GM23338 (cell line): ENCODE measurements around the gene KIAA1586. TPM values are rescaled to one million over a fixed set of nuclear protein-coding genes. Genes with fewer than 3 reads are reported as not detected.

ENCODE experiments used
- ATAC-seq: fragments of 200-7000 bp; cut with Tn5 transposase; 3 replicates; pipeline ENCODE4 v1.9.1; 2020
- DNase-seq: peaks from one replicate; pipeline ENCODE4 v3.0.0-alpha.2; 2015; ENCODE audit warnings: low spot score
- H2AFZ ChIP-seq: fragments of 200-600 bp; sonication (generic); 2 replicates; pipeline ENCODE4 v1.8.0; 2016; ENCODE audit warnings: antibody characterized with exemption, mild to moderate bottlenecking, moderate library complexity
- H3F3A ChIP-seq: fragments of 200-600 bp; sonication (generic); replicated peaks from 2 replicates; pipeline ENCODE4 v1.8.0; 2017; ENCODE audit warnings: antibody characterized with exemption, mixed run types, low read depth
- H3K27ac ChIP-seq: fragments of 200-600 bp; sonication (generic); 2 replicates; pipeline ENCODE4 v1.6.1; 2016; ENCODE audit warnings: low read depth
- H3K27me3 ChIP-seq: fragments of 200-600 bp; sonication (generic); 2 replicates; pipeline ENCODE4 v1.8.0; 2016; ENCODE audit warnings: mild to moderate bottlenecking, mixed run types, moderate library complexity; ENCODE audit not compliant: insufficient read depth
- H3K36me3 ChIP-seq: fragments of 200-600 bp; sonication (generic); 2 replicates; pipeline ENCODE4 v1.8.0; 2016; ENCODE audit warnings: mild to moderate bottlenecking; ENCODE audit not compliant: insufficient read depth
- H3K4me1 ChIP-seq: fragments of 200-600 bp; sonication (generic); 2 replicates; pipeline ENCODE4 v1.8.0; 2016; ENCODE audit warnings: mild to moderate bottlenecking, moderate library complexity; ENCODE audit not compliant: insufficient read depth
- H3K4me2 ChIP-seq: fragments of 200-600 bp; sonication (generic); 2 replicates; pipeline ENCODE4 v1.7.1; 2017; ENCODE audit warnings: mixed run types
- H3K4me3 ChIP-seq: fragments of 200-600 bp; sonication (generic); 2 replicates; pipeline ENCODE4 v1.6.1; 2016; ENCODE audit warnings: mixed run types
- H3K79me2 ChIP-seq: fragments of 200-600 bp; sonication (generic); replicated peaks from 2 replicates; pipeline ENCODE4 v1.8.0; 2017; ENCODE audit warnings: mild to moderate bottlenecking; ENCODE audit not compliant: insufficient read depth
- H3K9me2 ChIP-seq: fragments of 200-600 bp; sonication (generic); 2 replicates; pipeline ENCODE4 v1.8.0; 2017; ENCODE audit not compliant: insufficient read depth
- H4K20me1 ChIP-seq: fragments of 200-600 bp; sonication (generic); replicated peaks from 2 replicates; pipeline ENCODE4 v1.8.0; 2017; ENCODE audit warnings: mild to moderate bottlenecking; ENCODE audit not compliant: insufficient read depth
- H3K27ac Mint-ChIP-seq: 2 replicates; pipeline ENCODE4 v1.8.0; 2020; ENCODE audit warnings: inconsistent platforms, mild to moderate bottlenecking, moderate library complexity, mixed read lengths
- H3K27me3 Mint-ChIP-seq: 3 replicates; pipeline ENCODE4 v1.8.0; 2022; ENCODE audit warnings: low read depth, mild to moderate bottlenecking, moderate library complexity, mixed read lengths, inconsistent platforms; ENCODE audit not compliant: insufficient read depth, poor library complexity
- H3K36me3 Mint-ChIP-seq: 3 replicates; pipeline ENCODE4 v1.8.0; 2021; ENCODE audit warnings: low read depth, mild to moderate bottlenecking, inconsistent platforms, moderate library complexity, mixed read lengths
- H3K4me1 Mint-ChIP-seq: 3 replicates; pipeline ENCODE4 v1.8.0; 2020; ENCODE audit warnings: mild to moderate bottlenecking, inconsistent platforms, mixed read lengths
- H3K4me3 Mint-ChIP-seq: 3 replicates; pipeline ENCODE4 v1.8.0; 2021; ENCODE audit warnings: moderate library complexity, mild to moderate bottlenecking, inconsistent platforms, mixed read lengths
- H3K9me3 Mint-ChIP-seq: 3 replicates; pipeline ENCODE4 v1.8.0; 2020; ENCODE audit warnings: moderate library complexity, mild to moderate bottlenecking, inconsistent platforms, mixed read lengths
- EZH2 ChIP-seq: fragments of 200-600 bp; sonication (generic); IDR thresholded peaks from one replicate; pipeline ENCODE4 v1.8.0; 2017; ENCODE audit warnings: antibody characterized with exemption, mild to moderate bottlenecking, low read depth; ENCODE audit not compliant: unreplicated experiment
- EZH2phosphoT487 ChIP-seq: fragments of 200-600 bp; sonication (generic); IDR thresholded peaks from one replicate; pipeline ENCODE4 v1.8.1; 2018; ENCODE audit warnings: antibody characterized with exemption; ENCODE audit not compliant: unreplicated experiment
- NANOG ChIP-seq: IDR thresholded peaks from 2 replicates; pipeline ENCODE4 v1.6.1; 2016; ENCODE audit warnings: antibody characterized with exemption, borderline replicate concordance
- STAT1 ChIP-seq: IDR thresholded peaks from one replicate; pipeline ENCODE4 v1.6.1; 2016; ENCODE audit warnings: antibody characterized with exemption; ENCODE audit not compliant: unreplicated experiment
- ZNF114 ChIP-seq: fragments of 250-450 bp; sonication (Bioruptor Pico); IDR thresholded peaks from 2 replicates; pipeline ENCODE4 v1.5.0; 2020; ENCODE audit warnings: mild to moderate bottlenecking, moderate library complexity
- polyA plus RNA-seq: library from polyadenylated mRNA; unstranded; fragments of >200 nt; fragmentation: Nextera tagmentation; extraction: Ambion mirVana; gene quantifications from 2 replicates; pipeline ENCODE4 v1.2.1, GENCODE V29; 2016
- total RNA-seq: library from RNA; depleted of rRNA; stranded (reverse); fragments of >200 nt; shearing (Covaris generic); gene quantifications from 2 replicates; pipeline ENCODE4 v1.2.3, GENCODE V29; 2014
- TF ChIP-seq, protein P1 (sequence below): IDR thresholded peaks from one replicate; pipeline ENCODE4 v1.6.1; 2018; ENCODE audit warnings: antibody characterized with exemption; ENCODE audit not compliant: unreplicated experiment
- TF ChIP-seq, protein P2 (sequence below): IDR thresholded peaks from 2 replicates; pipeline ENCODE4 v1.6.1; 2016; ENCODE audit warnings: antibody characterized with exemption
- TF ChIP-seq, protein P3 (sequence below), 2 experiments: fragments of 200-600 bp in 1 of 2; sonication (generic) in 1 of 2; conservative IDR thresholded peaks; 2 replicates each; pipeline versions ENCODE4 v1.5.1 to v1.6.1; 2016 to 2017; ENCODE audit warnings: antibody characterized with exemption in 2 of 2, low read depth in 2 of 2, mild to moderate bottlenecking in 2 of 2, moderate library complexity in 1 of 2
- TF ChIP-seq, protein P4 (sequence below): fragments of 250-450 bp; sonication (Bioruptor Pico); IDR thresholded peaks from 2 replicates; pipeline ENCODE4 v1.5.0; 2020; ENCODE audit warnings: mild to moderate bottlenecking, moderate library complexity

Gene KIAA1586
- total and polyA plus RNA-seq, 2 experiments from 2014 or later: 24.0 to 37.7 TPM

DNA sequence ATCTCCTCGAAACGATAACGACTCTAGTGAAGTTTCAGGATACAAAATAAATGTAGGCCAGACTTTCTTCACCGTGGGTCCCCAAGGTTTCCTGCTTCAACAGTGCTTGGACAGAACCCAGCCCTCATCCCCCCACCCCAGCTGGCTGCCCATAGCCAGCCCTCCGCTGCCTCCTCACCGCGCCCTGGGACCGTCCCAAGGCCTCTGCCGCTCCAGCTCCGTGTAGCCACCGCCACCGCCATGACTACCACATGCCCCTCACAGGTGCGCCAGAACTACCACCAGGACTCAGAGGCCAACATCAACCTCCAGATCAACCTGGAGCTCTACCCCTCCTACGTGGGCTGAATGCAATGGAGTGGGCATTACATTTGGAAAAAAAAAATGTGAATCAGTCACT is 42.2 kb upstream of the KIAA1586 start:
- peaks cover 3% of the 10 kb centered on the region; the same call in 2 of the 3 replicates for H3K36me3 Mint-ChIP-seq
- no peaks in the 10 kb centered on the region for H3K9me2 ChIP-seq
- H3K9me3 Mint-ChIP-seq: peaks cover 13% of the 10 kb centered on the region; the same call in 2 of the 3 replicates
- no peaks in the 10 kb centered on the region for H3F3A ChIP-seq
- H3K36me3 ChIP-seq: no peaks in the 10 kb centered on the region
- no peak overlapping the region for H3K4me3 ChIP-seq
- DNase-seq (no peak), ATAC-seq (no peak)
- H3K79me2 ChIP-seq: no peaks in the 10 kb centered on the region
- H3K4me1 ChIP-seq: no peaks in the 10 kb centered on the region
- no peak overlapping the region for H2AFZ ChIP-seq
- H3K4me2 ChIP-seq: no peak overlapping the region
- no peak overlapping the region for H3K4me3 Mint-ChIP-seq
- H4K20me1 ChIP-seq: no peaks in the 10 kb centered on the region
- H3K4me1 Mint-ChIP-seq: no peaks in the 10 kb centered on the region
- TF ChIP-seq STAT1 (no peak), EZH2phosphoT487 (no peak), NANOG (no peak), EZH2 (no peak), ZNF114 (CRISPR knock-in tag) (no peak)
- TF ChIP-seq, protein P1, sequence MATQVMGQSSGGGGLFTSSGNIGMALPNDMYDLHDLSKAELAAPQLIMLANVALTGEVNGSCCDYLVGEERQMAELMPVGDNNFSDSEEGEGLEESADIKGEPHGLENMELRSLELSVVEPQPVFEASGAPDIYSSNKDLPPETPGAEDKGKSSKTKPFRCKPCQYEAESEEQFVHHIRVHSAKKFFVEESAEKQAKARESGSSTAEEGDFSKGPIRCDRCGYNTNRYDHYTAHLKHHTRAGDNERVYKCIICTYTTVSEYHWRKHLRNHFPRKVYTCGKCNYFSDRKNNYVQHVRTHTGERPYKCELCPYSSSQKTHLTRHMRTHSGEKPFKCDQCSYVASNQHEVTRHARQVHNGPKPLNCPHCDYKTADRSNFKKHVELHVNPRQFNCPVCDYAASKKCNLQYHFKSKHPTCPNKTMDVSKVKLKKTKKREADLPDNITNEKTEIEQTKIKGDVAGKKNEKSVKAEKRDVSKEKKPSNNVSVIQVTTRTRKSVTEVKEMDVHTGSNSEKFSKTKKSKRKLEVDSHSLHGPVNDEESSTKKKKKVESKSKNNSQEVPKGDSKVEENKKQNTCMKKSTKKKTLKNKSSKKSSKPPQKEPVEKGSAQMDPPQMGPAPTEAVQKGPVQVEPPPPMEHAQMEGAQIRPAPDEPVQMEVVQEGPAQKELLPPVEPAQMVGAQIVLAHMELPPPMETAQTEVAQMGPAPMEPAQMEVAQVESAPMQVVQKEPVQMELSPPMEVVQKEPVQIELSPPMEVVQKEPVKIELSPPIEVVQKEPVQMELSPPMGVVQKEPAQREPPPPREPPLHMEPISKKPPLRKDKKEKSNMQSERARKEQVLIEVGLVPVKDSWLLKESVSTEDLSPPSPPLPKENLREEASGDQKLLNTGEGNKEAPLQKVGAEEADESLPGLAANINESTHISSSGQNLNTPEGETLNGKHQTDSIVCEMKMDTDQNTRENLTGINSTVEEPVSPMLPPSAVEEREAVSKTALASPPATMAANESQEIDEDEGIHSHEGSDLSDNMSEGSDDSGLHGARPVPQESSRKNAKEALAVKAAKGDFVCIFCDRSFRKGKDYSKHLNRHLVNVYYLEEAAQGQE: no peak
- TF ChIP-seq, protein P2, sequence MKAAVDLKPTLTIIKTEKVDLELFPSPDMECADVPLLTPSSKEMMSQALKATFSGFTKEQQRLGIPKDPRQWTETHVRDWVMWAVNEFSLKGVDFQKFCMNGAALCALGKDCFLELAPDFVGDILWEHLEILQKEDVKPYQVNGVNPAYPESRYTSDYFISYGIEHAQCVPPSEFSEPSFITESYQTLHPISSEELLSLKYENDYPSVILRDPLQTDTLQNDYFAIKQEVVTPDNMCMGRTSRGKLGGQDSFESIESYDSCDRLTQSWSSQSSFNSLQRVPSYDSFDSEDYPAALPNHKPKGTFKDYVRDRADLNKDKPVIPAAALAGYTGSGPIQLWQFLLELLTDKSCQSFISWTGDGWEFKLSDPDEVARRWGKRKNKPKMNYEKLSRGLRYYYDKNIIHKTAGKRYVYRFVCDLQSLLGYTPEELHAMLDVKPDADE: no peak
- TF ChIP-seq, protein P3, sequence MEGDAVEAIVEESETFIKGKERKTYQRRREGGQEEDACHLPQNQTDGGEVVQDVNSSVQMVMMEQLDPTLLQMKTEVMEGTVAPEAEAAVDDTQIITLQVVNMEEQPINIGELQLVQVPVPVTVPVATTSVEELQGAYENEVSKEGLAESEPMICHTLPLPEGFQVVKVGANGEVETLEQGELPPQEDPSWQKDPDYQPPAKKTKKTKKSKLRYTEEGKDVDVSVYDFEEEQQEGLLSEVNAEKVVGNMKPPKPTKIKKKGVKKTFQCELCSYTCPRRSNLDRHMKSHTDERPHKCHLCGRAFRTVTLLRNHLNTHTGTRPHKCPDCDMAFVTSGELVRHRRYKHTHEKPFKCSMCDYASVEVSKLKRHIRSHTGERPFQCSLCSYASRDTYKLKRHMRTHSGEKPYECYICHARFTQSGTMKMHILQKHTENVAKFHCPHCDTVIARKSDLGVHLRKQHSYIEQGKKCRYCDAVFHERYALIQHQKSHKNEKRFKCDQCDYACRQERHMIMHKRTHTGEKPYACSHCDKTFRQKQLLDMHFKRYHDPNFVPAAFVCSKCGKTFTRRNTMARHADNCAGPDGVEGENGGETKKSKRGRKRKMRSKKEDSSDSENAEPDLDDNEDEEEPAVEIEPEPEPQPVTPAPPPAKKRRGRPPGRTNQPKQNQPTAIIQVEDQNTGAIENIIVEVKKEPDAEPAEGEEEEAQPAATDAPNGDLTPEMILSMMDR (conservative IDR thresholded peaks at IDR 0.05; ENCODE audit: low read depth in 2 of 2): no peak
- TF ChIP-seq, protein P4, sequence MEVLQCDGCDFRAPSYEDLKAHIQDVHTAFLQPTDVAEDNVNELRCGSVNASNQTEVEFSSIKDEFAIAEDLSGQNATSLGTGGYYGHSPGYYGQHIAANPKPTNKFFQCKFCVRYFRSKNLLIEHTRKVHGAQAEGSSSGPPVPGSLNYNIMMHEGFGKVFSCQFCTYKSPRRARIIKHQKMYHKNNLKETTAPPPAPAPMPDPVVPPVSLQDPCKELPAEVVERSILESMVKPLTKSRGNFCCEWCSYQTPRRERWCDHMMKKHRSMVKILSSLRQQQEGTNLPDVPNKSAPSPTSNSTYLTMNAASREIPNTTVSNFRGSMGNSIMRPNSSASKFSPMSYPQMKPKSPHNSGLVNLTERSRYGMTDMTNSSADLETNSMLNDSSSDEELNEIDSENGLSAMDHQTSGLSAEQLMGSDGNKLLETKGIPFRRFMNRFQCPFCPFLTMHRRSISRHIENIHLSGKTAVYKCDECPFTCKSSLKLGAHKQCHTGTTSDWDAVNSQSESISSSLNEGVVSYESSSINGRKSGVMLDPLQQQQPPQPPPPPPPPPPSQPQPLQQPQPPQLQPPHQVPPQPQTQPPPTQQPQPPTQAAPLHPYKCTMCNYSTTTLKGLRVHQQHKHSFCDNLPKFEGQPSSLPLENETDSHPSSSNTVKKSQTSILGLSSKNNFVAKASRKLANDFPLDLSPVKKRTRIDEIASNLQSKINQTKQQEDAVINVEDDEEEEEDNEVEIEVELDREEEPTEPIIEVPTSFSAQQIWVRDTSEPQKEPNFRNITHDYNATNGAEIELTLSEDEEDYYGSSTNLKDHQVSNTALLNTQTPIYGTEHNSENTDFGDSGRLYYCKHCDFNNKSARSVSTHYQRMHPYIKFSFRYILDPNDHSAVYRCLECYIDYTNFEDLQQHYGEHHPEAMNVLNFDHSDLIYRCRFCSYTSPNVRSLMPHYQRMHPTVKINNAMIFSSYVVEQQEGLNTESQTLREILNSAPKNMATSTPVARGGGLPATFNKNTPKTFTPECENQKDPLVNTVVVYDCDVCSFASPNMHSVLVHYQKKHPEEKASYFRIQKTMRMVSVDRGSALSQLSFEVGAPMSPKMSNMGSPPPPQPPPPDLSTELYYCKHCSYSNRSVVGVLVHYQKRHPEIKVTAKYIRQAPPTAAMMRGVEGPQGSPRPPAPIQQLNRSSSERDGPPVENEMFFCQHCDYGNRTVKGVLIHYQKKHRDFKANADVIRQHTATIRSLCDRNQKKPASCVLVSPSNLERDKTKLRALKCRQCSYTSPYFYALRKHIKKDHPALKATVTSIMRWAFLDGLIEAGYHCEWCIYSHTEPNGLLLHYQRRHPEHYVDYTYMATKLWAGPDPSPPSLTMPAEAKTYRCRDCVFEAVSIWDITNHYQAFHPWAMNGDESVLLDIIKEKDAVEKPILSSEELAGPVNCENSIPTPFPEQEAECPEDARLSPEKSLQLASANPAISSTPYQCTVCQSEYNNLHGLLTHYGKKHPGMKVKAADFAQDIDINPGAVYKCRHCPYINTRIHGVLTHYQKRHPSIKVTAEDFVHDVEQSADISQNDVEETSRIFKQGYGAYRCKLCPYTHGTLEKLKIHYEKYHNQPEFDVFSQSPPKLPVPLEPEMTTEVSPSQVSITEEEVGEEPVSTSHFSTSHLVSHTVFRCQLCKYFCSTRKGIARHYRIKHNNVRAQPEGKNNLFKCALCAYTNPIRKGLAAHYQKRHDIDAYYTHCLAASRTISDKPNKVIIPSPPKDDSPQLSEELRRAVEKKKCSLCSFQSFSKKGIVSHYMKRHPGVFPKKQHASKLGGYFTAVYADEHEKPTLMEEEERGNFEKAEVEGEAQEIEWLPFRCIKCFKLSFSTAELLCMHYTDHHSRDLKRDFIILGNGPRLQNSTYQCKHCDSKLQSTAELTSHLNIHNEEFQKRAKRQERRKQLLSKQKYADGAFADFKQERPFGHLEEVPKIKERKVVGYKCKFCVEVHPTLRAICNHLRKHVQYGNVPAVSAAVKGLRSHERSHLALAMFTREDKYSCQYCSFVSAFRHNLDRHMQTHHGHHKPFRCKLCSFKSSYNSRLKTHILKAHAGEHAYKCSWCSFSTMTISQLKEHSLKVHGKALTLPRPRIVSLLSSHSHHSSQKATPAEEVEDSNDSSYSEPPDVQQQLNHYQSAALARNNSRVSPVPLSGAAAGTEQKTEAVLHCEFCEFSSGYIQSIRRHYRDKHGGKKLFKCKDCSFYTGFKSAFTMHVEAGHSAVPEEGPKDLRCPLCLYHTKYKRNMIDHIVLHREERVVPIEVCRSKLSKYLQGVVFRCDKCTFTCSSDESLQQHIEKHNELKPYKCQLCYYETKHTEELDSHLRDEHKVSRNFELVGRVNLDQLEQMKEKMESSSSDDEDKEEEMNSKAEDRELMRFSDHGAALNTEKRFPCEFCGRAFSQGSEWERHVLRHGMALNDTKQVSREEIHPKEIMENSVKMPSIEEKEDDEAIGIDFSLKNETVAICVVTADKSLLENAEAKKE: no peak
- H3K27me3 ChIP-seq: no peaks in the 10 kb centered on the region
- no peak overlapping the region for H3K27ac ChIP-seq
- H3K27me3 Mint-ChIP-seq: peaks cover 7% of the 10 kb centered on the region
- H3K27ac Mint-ChIP-seq: no peak overlapping the region
